ENCODE data around the gene TIMP3. TPM values are rescaled to one million over a fixed set of nuclear protein-coding genes. Genes with fewer than 3 reads are reported as not detected.

TIMP3 gene
- total and polyA plus RNA-seq, 2 donors (not counting 1 experiment from before 2014, with no cell fraction given): not detected

- H3K4me1 ChIP-seq (ENCODE audit: control insufficient read depth in 2 of 2, insufficient read depth in 2 of 2, low read length in 2 of 2): no peaks in the 10 kb centered on the region
- ChIA-PET POLR2A (no interaction called here), CTCF (no interaction called here)
- H3K9ac ChIP-seq (ENCODE audit: low read length): no peak overlapping the region
- 88% methylated on average over 5 of the region's 7 CpGs for WGBS (ENCODE audit: insufficient coverage)
- no peaks in the 10 kb centered on the region for H3K36me3 ChIP-seq (replicated peaks in 1 of 2; ENCODE audit: control extremely low read depth in 1 of 2, control insufficient read depth in 1 of 2, extremely low read depth in 1 of 2, insufficient read depth in 2 of 2, low read length in 1 of 2)
- H3K27ac ChIP-seq (ENCODE audit: low read length in 2 of 2): no peak overlapping the region
- TF ChIP-seq EZH2 (IDR thresholded peaks at IDR 0.05; ENCODE audit: borderline replicate concordance, insufficient read depth, low read depth, low read length, poor library complexity, severe bottlenecking): no peak
- no peak for TF ChIP-seq CTCF (IDR thresholded peaks at IDR 0.05)
- DNase-seq (no peak), ATAC-seq (ENCODE audit: low read depth) (no peak)
- no peaks in the 10 kb centered on the region for H4K20me1 ChIP-seq (ENCODE audit: control insufficient read depth, insufficient read depth, low read length, poor library complexity, severe bottlenecking)
- Mint-ChIP-seq H3K4me1 (peaks cover 3% of the 10 kb centered on the region), H3K4me3 (no peak overlapping the region), H3K9me3 (ENCODE audit: insufficient read depth) (no peaks in the 10 kb centered on the region), H3K27me3 (peaks cover 7% of the 10 kb centered on the region), H3K27ac (no peak overlapping the region)
- intact Hi-C loops (cut with micrococcal nuclease): no loop called here
- peaks cover 0 to 3% (median 0%) of the 10 kb centered on the region in 3 donors for H3K9me3 ChIP-seq (ENCODE audit: control extremely low read depth in 1 of 3, control insufficient read depth in 2 of 3, insufficient read depth in 1 of 3, low read length in 2 of 3)
- no peak overlapping the region for H3K4me3 ChIP-seq (ENCODE audit: control extremely low read depth in 1 of 5, extremely low read depth in 1 of 5, insufficient read depth in 1 of 5, low read depth in 2 of 5, low read length in 4 of 5)
- no peak overlapping the region for H2AFZ ChIP-seq (ENCODE audit: insufficient read depth, low read depth, low read length, poor library complexity, severe bottlenecking)
- H3K4me2 ChIP-seq (replicated peaks; ENCODE audit: low read depth, low read length, poor library complexity, severe bottlenecking): no peak overlapping the region
- H3K27me3 ChIP-seq (replicated peaks in 1 of 4; ENCODE audit: control extremely low read depth in 1 of 4, control insufficient read depth in 3 of 4, insufficient read depth in 4 of 4, low read length in 3 of 4): no peaks in the 10 kb centered on the region
- no peaks in the 10 kb centered on the region for H3K79me2 ChIP-seq (ENCODE audit: control insufficient read depth, insufficient read depth, low read length)
Observed at GRCh38 chr22:32827049-32827602, 25.6 kb downstream of the TIMP3 start.

DNA sequence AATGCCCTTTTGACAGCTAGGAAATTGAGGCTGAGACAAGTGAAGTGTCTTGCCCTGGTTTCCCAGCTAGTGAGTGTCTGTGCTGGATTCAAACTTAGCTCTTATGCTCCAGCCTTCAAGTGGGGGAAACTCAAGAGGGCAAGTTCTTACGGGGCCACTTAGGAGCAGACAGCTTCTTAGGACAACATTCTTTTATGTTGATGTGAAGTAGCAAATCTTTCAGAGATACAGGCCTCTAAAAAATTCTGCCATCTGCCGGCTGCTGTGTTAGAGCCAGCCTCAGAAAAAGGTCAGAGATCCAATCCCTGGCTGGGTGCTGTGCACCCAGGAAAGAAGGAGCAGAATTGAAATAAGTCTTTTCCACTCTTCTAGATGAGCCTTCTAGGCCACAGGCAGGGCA lies 26.6 kb downstream of the TIMP3 start:
- ChIA-PET CTCF (no interaction called here), POLR2A (no interaction called here)
- no peak overlapping the region for H3K27ac ChIP-seq (ENCODE audit: low read length in 2 of 2)
- intact Hi-C loops (cut with micrococcal nuclease): no loop called here
- WGBS (ENCODE audit: insufficient coverage): 100% methylated on average over 2 of the region's 2 CpGs
- no peak overlapping the region for H3K27ac Mint-ChIP-seq
- TF ChIP-seq CTCF (IDR thresholded peaks at IDR 0.05): no peak
- TF ChIP-seq EZH2 (IDR thresholded peaks at IDR 0.05; ENCODE audit: borderline replicate concordance, insufficient read depth, low read depth, low read length, poor library complexity, severe bottlenecking): no peak
- DNase-seq (no peak), ATAC-seq (ENCODE audit: low read depth) (no peak)
- no peaks in the 10 kb centered on the region for H3K79me2 ChIP-seq (ENCODE audit: control insufficient read depth, insufficient read depth, low read length)
- no peak overlapping the region for H3K4me3 Mint-ChIP-seq
- peaks cover 0 to 3% (median 0%) of the 10 kb centered on the region in 3 donors for H3K9me3 ChIP-seq (ENCODE audit: control extremely low read depth in 1 of 3, control insufficient read depth in 2 of 3, insufficient read depth in 1 of 3, low read length in 2 of 3)
- H3K36me3 ChIP-seq (replicated peaks in 1 of 2; ENCODE audit: control extremely low read depth in 1 of 2, control insufficient read depth in 1 of 2, extremely low read depth in 1 of 2, insufficient read depth in 2 of 2, low read length in 1 of 2): no peaks in the 10 kb centered on the region
- H3K4me3 ChIP-seq (ENCODE audit: control extremely low read depth in 1 of 5, extremely low read depth in 1 of 5, insufficient read depth in 1 of 5, low read depth in 2 of 5, low read length in 4 of 5): no peak overlapping the region
- no peaks in the 10 kb centered on the region for H3K9me3 Mint-ChIP-seq (ENCODE audit: insufficient read depth)
- no peaks in the 10 kb centered on the region for H3K4me1 ChIP-seq (ENCODE audit: control insufficient read depth in 2 of 2, insufficient read depth in 2 of 2, low read length in 2 of 2)
- H3K9ac ChIP-seq (ENCODE audit: low read length): no peak overlapping the region
- no peaks in the 10 kb centered on the region for H3K27me3 ChIP-seq (replicated peaks in 1 of 4; ENCODE audit: control extremely low read depth in 1 of 4, control insufficient read depth in 3 of 4, insufficient read depth in 4 of 4, low read length in 3 of 4)
- H3K27me3 Mint-ChIP-seq: peaks cover 7% of the 10 kb centered on the region
- H3K4me2 ChIP-seq (replicated peaks; ENCODE audit: low read depth, low read length, poor library complexity, severe bottlenecking): no peak overlapping the region
- no peaks in the 10 kb centered on the region for H4K20me1 ChIP-seq (ENCODE audit: control insufficient read depth, insufficient read depth, low read length, poor library complexity, severe bottlenecking)
- peaks cover 4% of the 10 kb centered on the region for H3K4me1 Mint-ChIP-seq
- no peak overlapping the region for H2AFZ ChIP-seq (ENCODE audit: insufficient read depth, low read depth, low read length, poor library complexity, severe bottlenecking)

All from B cell (primary cell).